HK-2 (cell line): Measurements from ENCODE around the gene WASL.
"Not testable (repeated sequence)": the region's sequence is repeated elsewhere in the genome, so short reads cannot be mapped to it uniquely, and the experiment has no call there.

ENCODE experiments used
- DNase-seq: peaks from one replicate; pipeline ENCODE4 v3.0.0-alpha.2; 2018; ENCODE audit not compliant: unreplicated experiment

WASL gene

GRCh38 chr7:123748734-123749536 is at the start of gene WASL:
TSS of gene WASL (minus strand) at chr7:123749003. CDS start at chr7:123748734, 269 bp downstream.
- peak; percentile 93 for DNase-seq

GRCh38 chr7:123797673-123798531 is 49.1 kb upstream of the WASL start:
- no peak for DNase-seq

- no peak for DNase-seq
Measured at GRCh38 chr7:123796568-123796967, 47.8 kb upstream of the WASL start.

GRCh38 chr7:123795917-123796316 is 47.1 kb upstream of the WASL start:
- no peak for DNase-seq

GRCh38 chr7:123795116-123795515 is 46.3 kb upstream of the WASL start:
- DNase-seq = not testable (repeated sequence)

GRCh38 chr7:123792547-123792946 is 43.7 kb upstream of the WASL start:
- DNase-seq = no peak

- no peak for DNase-seq
Measured at GRCh38 chr7:123791001-123791400, 42.2 kb upstream of the WASL start.

- no peak for DNase-seq
Measured at GRCh38 chr7:123789817-123790216, 41.0 kb upstream of the WASL start.

GRCh38 chr7:123789206-123789784 is 40.5 kb upstream of the WASL start:
- DNase-seq = no peak

GRCh38 chr7:123788584-123788983 is 39.8 kb upstream of the WASL start:
- DNase-seq = no peak

- no peak for DNase-seq
Measured at GRCh38 chr7:123787220-123788007, 38.6 kb upstream of the WASL start.

- DNase-seq = no peak
Measured at GRCh38 chr7:123784263-123784662, 35.5 kb upstream of the WASL start.

GRCh38 chr7:123783820-123784219 is 35.0 kb upstream of the WASL start:
- no peak for DNase-seq

GRCh38 chr7:123782071-123782798 is 33.4 kb upstream of the WASL start:
- DNase-seq = no peak

GRCh38 chr7:123780472-123780871 is 31.7 kb upstream of the WASL start:
- DNase-seq = not testable (repeated sequence)

- DNase-seq = no peak
Measured at GRCh38 chr7:123774496-123774895, 25.7 kb upstream of the WASL start.

- no peak for DNase-seq
Measured at GRCh38 chr7:123773481-123773880, 24.7 kb upstream of the WASL start.

GRCh38 chr7:123772652-123773051 is 23.8 kb upstream of the WASL start:
- DNase-seq = no peak

GRCh38 chr7:123771846-123772245 is 23.0 kb upstream of the WASL start:
- no peak for DNase-seq

GRCh38 chr7:123771256-123771655 is 22.5 kb upstream of the WASL start:
- DNase-seq = no peak

- DNase-seq = peak; percentile 55
Measured at GRCh38 chr7:123770378-123770777, 21.6 kb upstream of the WASL start.
